HG02970 (cell line): Measurements from ENCODE around the gene PFKFB4.

Experiments
- ATAC-seq: cut with Tn5 transposase; IDR thresholded peaks from one replicate; pipeline ENCODE4 v1.9.1; 2021; ENCODE audit warnings: mild to moderate bottlenecking, moderate library complexity, moderate number of reproducible peaks; ENCODE audit not compliant: unreplicated experiment, low FRiP score

PFKFB4 gene

GRCh38 chr3:48468329-48468731, 88.3 kb downstream of the PFKFB4 start:
- no peak for ATAC-seq
